ENCODE results near the gene STX7.

The STX7 gene

DNA sequence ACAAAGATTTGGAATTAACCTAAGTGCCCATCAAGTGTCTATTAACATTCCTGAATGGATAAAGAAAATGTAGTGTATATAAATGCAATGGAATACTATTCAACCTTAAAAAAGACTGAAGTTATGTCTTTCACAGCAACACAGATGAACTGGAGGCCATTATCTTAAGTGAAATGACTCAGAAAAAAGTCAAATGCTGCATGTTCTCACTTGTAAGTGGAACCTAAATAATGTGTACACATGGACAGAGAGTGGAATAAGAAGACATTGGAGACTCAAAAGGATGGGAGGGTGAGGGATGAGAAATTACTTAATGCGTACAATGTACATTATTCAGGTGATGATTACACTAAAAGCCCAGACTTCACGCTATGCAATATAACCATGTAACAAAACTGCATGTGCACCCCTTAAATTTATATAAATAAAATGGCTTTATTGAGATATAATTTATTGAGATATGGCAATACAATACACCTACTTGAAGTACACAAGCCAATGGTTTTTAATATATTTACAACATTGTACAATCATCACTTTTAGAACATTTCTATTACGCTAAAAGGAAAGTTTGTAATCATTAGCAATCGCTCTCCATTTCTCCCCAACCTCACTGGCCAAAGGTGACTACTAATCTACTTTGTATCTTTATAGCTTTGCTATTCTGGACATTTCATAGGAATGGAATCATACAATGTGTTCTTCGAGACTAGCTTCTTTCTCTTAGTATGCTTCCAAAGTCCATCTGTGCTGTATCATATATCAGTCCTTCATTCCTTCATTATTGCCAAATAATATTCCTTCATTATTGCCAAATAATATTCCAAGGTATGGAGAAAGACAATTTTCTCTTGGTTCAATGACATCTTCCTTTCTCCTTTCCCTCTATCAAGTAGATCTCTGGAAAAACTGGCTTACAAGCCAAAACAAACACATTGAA lies 5.8 kb downstream of the STX7 start:
- DNase-seq = no peak

DNA sequence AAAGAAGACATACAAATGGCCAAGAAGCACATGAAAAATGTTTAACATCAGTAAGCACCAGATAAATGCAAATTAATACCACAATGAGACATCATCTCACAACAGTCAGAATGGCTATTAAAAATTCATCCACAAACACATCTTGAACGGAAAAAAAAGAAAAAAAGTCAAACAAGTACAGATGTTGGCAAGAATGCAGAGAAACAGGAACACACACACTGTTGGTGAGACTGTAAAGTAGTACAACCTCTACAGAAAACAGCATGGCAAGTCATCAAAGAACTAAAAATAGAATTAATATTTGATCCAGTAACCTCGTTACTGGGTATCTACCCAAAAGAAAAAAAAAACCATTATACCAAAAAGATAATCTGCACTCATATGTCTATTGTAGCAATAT lies 6.5 kb downstream of the STX7 start:
- no peak for DNase-seq

- DNase-seq = no peak
These were observed 7.8 kb downstream of the STX7 start for GRCh38 chr6:132505158-132505557.

GRCh38 chr6:132504757-132505156 lies 8.2 kb downstream of the STX7 start:
- no peak for DNase-seq

DNA sequence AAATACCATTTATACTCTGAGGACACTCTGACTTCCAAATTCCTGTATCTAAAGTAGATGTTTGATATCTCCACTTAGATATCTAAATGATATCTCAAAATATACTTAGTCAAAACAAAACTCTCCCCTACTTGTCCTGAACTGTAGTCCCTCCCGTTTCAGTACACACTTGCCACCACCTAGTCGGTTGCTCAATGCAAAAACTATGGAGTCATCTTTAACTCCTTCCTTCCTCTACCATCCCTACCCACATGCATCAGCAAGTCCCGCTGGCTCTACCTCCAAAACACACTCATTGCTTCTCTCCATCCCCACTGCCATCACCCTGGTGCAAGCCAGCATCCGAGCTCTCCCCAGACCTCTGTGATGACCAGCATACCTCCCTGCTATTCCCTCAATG lies 13.2 kb downstream of the STX7 start:
- no peak for DNase-seq

- no peak for DNase-seq
These were observed 14.3 kb downstream of the STX7 start for GRCh38 chr6:132498638-132499037.

- DNase-seq = no peak
These were observed 16.3 kb downstream of the STX7 start for GRCh38 chr6:132496519-132497180.

DNA sequence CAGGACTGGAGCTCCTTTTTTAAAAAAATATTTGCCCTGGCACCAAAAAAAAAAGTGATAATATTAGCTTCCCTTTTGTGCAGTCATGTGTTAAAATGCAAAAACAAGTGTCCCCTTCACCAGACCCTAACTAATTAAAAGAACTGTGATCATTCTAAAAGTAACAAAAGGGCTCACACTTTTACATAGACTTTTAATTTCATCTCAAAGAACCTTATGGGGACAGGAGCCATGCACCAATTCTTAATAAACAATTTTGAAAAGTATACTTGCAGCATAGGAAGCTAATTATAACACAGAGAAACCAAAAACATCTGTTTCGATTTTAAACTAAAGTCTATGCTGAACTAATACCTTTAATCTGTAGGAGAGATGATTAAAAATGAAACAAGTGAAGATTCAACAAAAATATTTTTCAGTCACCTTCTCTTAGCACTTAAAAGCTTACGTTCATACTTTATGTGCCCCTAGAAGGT lies 17.3 kb downstream of the STX7 start:
- no peak for DNase-seq

DNA sequence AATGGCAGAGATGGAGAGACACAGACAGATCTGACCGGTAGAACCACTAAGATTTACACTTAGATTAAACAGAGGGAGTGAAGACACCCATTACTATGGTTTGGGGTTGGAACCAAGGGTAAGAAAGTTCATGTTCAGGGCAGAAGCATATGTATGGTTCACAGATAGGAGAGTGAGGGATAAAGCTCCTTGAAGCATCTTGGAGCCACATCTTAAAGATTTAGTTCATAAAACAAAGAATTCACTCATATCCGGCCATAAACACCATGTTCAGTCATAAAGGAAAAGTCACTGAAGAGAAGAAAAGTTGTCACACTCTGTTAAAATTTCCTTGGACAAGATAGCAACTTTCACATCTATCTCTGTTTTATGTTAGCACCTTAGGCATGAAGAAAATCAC lies 18.0 kb downstream of the STX7 start:
- no peak for DNase-seq

DNA sequence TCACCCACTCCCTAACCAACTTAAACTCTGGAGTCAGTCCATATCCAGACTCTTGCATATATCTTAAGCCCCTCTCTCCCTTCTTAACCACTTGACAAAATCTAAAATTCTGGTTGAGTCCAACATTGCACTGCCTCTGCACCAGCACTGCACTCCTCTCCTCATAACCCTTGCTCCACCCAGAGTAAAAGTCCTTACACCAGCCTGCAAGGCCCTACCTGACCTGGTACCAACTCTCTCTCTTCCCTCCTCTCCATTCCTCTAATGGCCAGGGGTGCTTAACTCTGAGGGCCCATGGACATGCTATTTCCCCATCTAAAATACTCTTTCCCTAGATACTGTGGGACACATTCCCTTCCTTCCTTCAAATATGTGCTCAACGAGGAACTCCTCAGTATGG lies 21.0 kb downstream of the STX7 start:
- no peak for DNase-seq

DNA sequence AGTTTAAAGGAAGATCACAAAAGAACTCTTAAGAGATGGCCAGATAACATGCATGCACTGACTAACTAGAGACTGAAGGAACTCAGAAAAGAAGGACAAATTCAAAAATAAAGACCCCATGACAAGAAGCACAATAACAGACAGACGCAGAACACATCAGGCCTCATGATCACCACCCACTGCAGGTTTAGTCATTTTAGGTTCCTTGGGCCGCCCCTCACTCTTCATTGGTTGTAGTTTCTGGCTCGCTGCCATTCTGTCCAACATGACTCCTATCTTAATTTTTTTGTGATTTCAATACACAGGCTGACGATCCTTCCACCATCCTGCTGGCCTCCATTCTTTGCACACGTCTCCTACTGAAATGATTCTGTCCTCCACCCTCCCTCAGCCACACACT lies 21.6 kb downstream of the STX7 start:
- no peak for DNase-seq

DNA sequence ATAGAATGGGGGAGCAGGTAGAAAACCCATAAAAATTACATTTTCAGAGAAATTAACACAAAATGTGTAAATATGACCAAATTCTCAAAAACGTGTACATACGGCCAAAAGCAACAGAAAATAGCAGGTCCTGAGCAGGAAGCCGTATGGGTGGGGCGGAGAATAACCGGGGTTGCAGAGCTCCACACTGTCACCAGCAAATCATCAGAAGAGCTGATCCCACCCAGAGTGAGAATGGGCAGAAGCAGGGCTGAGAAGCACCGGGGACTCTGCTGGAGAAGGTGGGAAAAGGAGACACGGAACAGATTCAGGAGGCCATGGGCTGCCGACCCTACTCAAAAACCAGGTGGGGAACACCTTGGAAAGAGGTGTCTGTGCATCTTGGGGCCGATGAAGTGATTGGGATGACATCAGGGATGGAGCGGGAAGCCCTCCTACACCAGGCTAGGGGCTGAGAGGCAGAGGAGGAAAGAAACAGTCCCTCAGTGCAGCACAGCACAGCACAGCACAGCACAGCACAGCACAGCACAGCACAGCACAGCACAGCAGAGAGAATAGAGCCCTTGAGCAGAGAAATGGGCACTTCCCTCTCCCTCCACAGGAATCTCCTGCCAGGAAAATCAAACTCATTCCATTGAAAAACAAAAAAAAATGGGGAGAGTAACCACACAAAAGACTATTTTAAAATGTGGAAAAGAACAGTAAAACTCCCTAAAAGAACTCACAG lies 22.3 kb downstream of the STX7 start:
- DNase-seq = no peak

GRCh38 chr6:132490024-132490423 lies 22.9 kb downstream of the STX7 start:
- DNase-seq = no peak

DNA sequence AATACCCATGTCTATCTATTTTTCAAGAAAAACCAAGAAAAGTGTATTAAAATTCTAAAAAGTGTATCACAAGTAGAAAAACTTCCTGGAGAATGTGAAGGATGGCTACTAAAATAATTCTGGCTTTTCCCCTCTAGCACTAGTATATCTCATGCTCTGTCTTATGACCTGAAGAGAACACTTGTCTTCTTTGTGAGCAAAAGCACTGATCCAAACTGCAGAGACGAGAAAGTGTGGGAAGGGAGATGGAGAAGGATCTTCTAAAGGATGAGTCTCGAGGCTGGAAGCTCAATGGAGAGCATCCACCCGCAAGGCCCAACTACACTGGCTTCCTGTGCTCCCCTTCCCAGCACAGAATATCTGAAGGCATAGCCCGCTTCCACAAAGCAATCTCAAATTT lies 23.5 kb downstream of the STX7 start:
- DNase-seq = no peak

DNA sequence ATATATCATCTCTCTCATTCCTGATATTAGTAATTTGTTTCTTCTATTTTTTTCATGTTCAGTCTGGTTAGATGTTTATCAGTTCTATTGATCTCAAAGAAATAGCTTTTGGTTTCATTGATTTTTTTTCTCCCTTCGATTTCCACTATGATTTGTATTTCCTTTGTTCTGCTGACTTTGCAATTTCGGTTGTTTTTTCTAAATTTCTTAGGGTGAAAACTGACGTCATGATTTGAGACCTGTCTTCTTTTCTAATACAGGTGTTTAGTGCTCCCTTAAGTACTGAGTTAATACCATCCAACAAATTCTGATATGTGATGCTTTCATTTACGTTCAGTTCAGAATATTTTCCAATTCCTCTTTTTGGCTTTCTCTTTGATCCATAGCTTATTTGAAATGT lies 25.2 kb downstream of the STX7 start:
- DNase-seq = no peak

GRCh38 chr6:132484680-132485018 lies 28.3 kb downstream of the STX7 start:
- no peak for DNase-seq

DNA sequence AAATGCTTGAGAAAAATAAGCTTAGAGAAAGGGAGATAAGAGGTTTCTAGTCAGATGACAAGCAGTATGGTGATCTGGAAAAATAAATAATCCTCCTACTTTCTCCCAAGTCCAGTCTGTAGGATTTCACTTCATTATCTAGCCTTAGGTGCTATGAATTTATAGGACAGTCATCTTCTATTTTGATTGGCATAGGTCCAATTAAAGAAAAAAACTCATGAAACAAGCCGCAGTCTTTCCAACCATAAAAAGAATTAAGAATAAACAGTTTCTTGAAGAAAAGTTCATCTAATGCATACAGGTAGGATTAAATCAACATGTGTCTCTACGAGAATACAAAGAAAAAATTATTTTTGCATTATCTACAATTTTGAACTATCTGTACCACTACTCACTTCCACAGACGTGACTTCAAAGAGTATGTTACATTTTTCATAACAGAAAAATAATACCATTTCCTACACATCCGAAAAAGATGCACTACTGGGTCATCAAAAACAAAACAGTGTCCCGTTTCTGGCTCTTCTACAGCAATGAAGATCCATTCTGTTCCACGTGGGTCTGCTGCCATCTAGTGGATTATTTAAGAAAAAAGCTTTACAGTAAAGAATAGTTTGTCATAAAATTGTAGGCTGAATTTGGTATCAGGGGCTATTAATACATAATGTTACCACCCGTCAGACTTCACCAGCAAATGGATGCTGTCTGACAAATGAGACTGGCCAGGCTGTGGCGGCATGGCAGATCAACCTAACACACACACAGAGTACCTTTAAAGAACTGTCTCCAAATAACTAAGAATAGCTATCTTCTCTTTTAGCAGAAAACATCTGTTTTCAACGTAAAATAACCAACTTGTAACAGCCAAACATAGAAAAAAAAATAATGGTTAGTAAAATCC lies 28.9 kb downstream of the STX7 start:
- DNase-seq = peak; percentile 68

- DNase-seq = no peak
These were observed 30.3 kb downstream of the STX7 start for GRCh38 chr6:132482581-132482980.

- no peak for DNase-seq
These were observed 31.7 kb downstream of the STX7 start for GRCh38 chr6:132481189-132481588.

DNA sequence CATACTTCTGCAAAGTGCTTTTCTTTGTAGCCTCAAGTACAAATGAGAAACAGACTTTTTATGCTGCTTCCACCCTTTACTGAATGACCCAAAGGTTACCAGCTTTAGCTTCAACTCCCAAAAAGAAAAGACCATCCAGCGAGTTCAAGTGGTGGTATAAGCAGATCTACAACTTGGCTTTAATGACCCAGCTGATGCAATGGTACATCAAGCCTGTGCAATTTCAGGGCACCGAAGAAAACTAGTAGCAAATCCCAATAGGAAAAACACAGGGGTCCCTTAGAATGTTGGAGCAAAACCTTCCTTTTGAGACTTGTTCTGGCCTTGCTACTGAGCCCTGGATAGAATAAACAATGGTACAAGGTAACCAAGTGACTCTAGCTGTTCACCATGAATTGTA lies 33.8 kb downstream of the STX7 start:
- no peak for DNase-seq

DNA sequence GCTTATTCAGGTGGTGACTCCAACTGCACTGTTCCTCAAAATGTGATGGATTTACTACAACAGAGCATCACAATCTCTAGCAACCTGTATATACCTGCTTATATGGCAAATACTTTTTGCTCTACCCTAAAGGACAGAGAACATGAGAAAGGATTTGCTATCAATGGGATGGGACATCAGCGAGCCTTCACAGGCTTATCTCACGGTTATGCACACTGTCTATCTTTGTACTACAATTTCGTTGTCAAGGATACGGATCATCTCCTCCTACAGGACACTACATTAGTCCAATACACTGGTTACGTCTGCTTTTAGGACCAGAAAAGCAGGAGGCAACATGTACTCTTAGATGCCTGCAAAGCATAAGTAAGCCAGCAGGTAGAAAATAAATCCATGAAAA lies 34.2 kb downstream of the STX7 start:
- DNase-seq = no peak

- no peak for DNase-seq
These were observed 34.6 kb downstream of the STX7 start for GRCh38 chr6:132478266-132478665.

DNA sequence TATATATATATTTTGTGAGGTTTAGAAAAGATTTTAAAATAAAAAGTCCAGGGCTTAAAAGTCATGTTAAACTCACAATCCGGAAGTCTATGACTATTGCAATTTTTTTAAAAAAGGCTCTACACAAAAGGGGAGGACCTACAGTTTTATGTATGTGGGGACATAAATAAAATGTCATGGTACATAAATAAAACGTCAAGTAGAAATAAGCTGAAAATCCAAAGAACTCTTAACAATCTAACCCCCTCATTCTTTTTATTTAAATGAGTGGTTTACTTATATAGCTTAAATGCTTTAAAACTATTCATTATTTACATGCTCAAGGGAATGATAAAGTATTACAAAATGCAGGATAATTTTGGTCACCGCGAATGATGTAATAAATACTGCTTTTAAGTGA lies 36.2 kb downstream of the STX7 start:
- DNase-seq = no peak
